Activated T-cell treated with anti-CD3 and anti-CD28 coated beads, Interleukin-2, amount 50 U/mL, for 72 hours (primary cell): Measurements from ENCODE around the gene KCNQ2. TPM values are rescaled to one million over a fixed set of nuclear protein-coding genes. Genes with fewer than 3 reads are reported as not detected.

ENCODE experiments used
- ATAC-seq, 2 donors: fragments of 150-1000 bp; cut with Tn5 transposase; replicated peaks in 1 of 2; 2 replicates each; pipeline ENCODE4 v1.10.0; 2021; ENCODE audit warnings: moderate library complexity in 2 of 2, mild to moderate bottlenecking in 1 of 2
- DNase-seq, 2 donors: peaks; one replicate each; pipeline ENCODE4 v3.0.0; 2021 to 2022; ENCODE audit warnings: mixed read lengths in 1 of 2
- H3K27ac Mint-ChIP-seq: one replicate; pipeline ENCODE4 v1.8.0; 2022; ENCODE audit warnings: mild to moderate bottlenecking, moderate library complexity, mixed read lengths
- H3K27me3 Mint-ChIP-seq: one replicate; pipeline ENCODE4 v1.8.0; 2022; ENCODE audit warnings: low read depth, mixed read lengths
- H3K36me3 Mint-ChIP-seq, 2 donors: one replicate each; pipeline ENCODE4 v1.8.0; 2022; ENCODE audit warnings: mixed read lengths in 2 of 2, mild to moderate bottlenecking in 1 of 2; ENCODE audit not compliant: insufficient read depth in 2 of 2
- H3K4me1 Mint-ChIP-seq: one replicate; pipeline ENCODE4 v1.8.0; 2022; ENCODE audit warnings: low read depth, mixed read lengths
- H3K4me3 Mint-ChIP-seq, 2 donors: one replicate each; pipeline ENCODE4 v1.8.0; 2022; ENCODE audit warnings: mild to moderate bottlenecking in 2 of 2, mixed read lengths in 2 of 2, moderate library complexity in 2 of 2
- H3K9me3 Mint-ChIP-seq, 2 donors: one replicate each; pipeline ENCODE4 v1.8.0; 2022; ENCODE audit warnings: mixed read lengths in 2 of 2
- total RNA-seq, 2 donors: library from RNA; stranded (reverse); gene quantifications; one replicate each; pipeline ENCODE4 v1.2.3, GENCODE V29; 2022

Gene KCNQ2
- total RNA-seq, 2 donors from 2014 or later = 0.44 to 0.65 TPM

DNA sequence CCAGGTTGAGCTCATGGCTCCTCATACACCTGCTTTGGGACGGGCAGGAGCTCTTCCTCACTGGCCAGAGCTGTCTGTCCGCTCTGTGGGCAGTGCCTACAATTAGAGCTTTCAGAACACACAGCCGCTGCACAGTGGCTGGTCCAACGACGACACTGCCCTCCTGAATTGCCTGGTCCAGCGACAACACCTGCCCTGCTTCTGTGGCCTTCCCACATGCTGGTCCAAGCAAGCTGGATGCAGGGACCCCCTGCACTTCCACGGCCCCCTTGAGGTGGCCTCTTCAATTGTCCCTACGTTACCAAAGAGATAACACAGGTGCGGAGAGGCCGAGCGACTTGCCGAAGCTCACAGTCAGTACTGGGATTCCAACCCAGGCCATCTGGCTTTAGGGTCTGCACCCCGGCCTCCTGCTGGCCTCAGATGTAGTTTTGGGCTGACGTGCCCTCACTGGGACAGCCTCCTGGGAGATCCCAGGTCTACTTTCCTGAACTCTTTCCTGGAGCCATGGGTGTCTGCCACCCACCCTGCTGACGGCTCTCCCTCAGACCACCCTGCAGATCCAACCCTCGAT is 109.9 kb downstream of the KCNQ2 start:
- no peaks in the 10 kb centered on the region for H3K9me3 Mint-ChIP-seq
- no peak overlapping the region for H3K27ac Mint-ChIP-seq
- DNase-seq (no peak), ATAC-seq (no peak)
- peaks cover 11% of the 10 kb centered on the region for H3K27me3 Mint-ChIP-seq
- H3K4me3 Mint-ChIP-seq = peak overlapping the region in 1 of 2 donors; percentile 36
- peaks cover 6% of the 10 kb centered on the region for H3K4me1 Mint-ChIP-seq
- H3K36me3 Mint-ChIP-seq = no peaks in the 10 kb centered on the region

- H3K36me3 Mint-ChIP-seq = no peaks in the 10 kb centered on the region
- peak overlapping the region in 1 of 2 donors; percentile 36 for H3K4me3 Mint-ChIP-seq
- H3K4me1 Mint-ChIP-seq = peaks cover 6% of the 10 kb centered on the region
- no peak for DNase-seq
- no peaks in the 10 kb centered on the region for H3K9me3 Mint-ChIP-seq
- peaks cover 11% of the 10 kb centered on the region for H3K27me3 Mint-ChIP-seq
- H3K27ac Mint-ChIP-seq = no peak overlapping the region
- ATAC-seq = peak in 1 of 2 donors; percentile 13
Measured at GRCh38 chr20:63361519-63362435, 110.7 kb downstream of the KCNQ2 start.

DNA sequence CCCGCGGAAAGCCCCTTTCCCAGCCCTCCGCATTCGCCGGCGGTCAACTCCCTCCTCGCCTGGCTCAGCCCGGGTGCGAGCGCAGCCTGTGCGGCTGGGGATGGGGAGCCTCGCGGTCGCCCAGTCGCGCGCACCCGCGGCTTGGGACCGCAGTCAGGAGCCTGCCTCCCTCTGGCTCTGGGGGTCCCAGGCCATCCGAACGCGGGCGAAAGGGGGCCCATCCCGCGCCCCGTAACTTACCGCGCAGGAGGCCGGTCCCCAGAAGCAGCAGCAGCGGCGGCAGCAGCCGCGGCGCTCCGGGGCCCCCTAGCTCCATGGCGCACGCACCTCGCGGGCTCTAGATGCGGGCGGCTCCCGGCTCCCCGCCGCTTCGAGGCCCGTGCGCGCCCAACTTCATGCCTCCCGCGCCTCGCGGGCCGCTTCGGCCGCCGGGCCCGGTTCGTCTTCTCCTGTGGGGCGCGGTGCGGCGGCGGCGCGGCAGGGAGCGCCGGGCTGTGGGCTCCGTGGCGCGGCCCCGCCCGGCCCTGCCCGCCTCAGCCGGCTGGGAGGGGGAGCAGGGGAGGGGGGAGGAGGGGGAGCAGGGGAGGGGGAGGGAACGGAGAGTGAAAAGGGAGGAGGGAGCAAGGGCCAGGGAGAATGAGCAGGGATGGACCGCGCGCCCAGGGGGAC is 111.5 kb downstream of the KCNQ2 start, which contains the start of gene CHRNA4:
CHRNA4 (minus strand) TSS at position 500 of the 669 bp plus-strand sequence; CDS start at position 316, 184 bp downstream.
- peaks cover 6% of the 10 kb centered on the region for H3K4me1 Mint-ChIP-seq
- DNase-seq (no peak), ATAC-seq (no peak)

DNA sequence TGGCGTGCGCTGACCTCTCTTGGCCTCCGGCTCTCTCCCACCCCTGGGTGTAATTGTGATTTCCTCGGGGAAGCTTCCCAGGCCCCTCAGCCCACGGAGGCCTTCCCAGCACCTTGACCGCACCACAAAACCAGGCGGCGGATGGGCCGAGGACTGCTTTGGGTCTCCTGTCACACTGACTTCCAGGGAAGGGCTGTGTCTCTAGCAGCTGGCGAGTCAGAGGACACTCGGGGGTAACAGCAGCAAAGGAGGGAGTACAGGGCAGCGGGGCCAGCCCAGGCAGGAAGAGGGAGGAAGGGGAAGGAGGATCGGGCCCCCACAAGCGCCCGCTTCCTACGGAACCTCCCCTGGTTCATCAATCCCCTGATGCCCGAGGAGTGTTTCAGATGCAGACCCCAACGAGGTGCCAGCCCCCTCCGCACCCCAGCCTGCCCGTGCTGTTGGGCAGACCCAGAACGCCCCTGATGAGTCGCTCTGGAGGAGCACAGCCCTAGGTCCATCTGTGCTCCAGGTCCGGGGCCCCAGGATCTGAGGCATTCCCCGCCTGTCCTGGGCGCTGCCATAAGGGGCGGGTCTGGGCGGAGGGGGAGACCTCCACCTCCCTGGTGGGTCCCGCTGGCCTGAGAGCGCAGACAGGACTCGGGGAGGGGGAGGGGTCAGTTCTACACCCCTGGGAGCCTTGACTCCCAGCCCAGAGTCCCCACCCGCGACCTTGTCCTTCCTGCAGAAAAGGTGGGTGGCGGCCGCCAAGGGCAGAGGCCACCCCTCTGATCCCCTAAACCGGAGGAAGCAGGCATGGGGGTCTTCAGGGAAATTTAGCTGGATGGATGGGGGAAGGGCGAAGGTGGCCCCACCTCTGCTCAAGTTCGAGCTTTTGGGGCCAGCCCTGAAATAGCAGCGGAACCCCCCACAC is 112.3 kb downstream of the KCNQ2 start:
- DNase-seq (no peak), ATAC-seq (no peak)
- H3K4me3 Mint-ChIP-seq = no peak overlapping the region
- no peak overlapping the region for H3K27ac Mint-ChIP-seq
- H3K27me3 Mint-ChIP-seq = peaks cover 11% of the 10 kb centered on the region
- H3K36me3 Mint-ChIP-seq = no peaks in the 10 kb centered on the region
- peaks cover 6% of the 10 kb centered on the region for H3K4me1 Mint-ChIP-seq
- H3K9me3 Mint-ChIP-seq = no peaks in the 10 kb centered on the region

More for the DNA sequence above, 111.5 kb downstream of the KCNQ2 start, which contains the start of gene CHRNA4:
- peaks cover 11% of the 10 kb centered on the region for H3K27me3 Mint-ChIP-seq
- H3K9me3 Mint-ChIP-seq = no peaks in the 10 kb centered on the region
- no peak within 1 kb of the TSS for H3K4me3 Mint-ChIP-seq
- H3K36me3 Mint-ChIP-seq = no peaks in the 10 kb centered on the region
- H3K27ac Mint-ChIP-seq = no peak within 1 kb of the TSS

GRCh38 chr20:63359164-63359934 is 113.1 kb downstream of the KCNQ2 start:
- Mint-ChIP-seq H3K9me3 (no peaks in the 10 kb centered on the region), H3K4me1 (peaks cover 6% of the 10 kb centered on the region), H3K36me3 (no peaks in the 10 kb centered on the region), H3K27ac (no peak overlapping the region), H3K4me3 (no peak overlapping the region), H3K27me3 (peaks cover 11% of the 10 kb centered on the region)
- DNase-seq = no peak
- no peak for ATAC-seq

- ATAC-seq (no peak), DNase-seq (no peak)
- no peaks in the 10 kb centered on the region for H3K36me3 Mint-ChIP-seq
- H3K27me3 Mint-ChIP-seq = peaks cover 11% of the 10 kb centered on the region
- H3K4me1 Mint-ChIP-seq = peaks cover 6% of the 10 kb centered on the region
- H3K4me3 Mint-ChIP-seq = no peak overlapping the region
- H3K9me3 Mint-ChIP-seq = no peaks in the 10 kb centered on the region
- no peak overlapping the region for H3K27ac Mint-ChIP-seq
Measured at GRCh38 chr20:63357921-63358905, 114.2 kb downstream of the KCNQ2 start.

DNA sequence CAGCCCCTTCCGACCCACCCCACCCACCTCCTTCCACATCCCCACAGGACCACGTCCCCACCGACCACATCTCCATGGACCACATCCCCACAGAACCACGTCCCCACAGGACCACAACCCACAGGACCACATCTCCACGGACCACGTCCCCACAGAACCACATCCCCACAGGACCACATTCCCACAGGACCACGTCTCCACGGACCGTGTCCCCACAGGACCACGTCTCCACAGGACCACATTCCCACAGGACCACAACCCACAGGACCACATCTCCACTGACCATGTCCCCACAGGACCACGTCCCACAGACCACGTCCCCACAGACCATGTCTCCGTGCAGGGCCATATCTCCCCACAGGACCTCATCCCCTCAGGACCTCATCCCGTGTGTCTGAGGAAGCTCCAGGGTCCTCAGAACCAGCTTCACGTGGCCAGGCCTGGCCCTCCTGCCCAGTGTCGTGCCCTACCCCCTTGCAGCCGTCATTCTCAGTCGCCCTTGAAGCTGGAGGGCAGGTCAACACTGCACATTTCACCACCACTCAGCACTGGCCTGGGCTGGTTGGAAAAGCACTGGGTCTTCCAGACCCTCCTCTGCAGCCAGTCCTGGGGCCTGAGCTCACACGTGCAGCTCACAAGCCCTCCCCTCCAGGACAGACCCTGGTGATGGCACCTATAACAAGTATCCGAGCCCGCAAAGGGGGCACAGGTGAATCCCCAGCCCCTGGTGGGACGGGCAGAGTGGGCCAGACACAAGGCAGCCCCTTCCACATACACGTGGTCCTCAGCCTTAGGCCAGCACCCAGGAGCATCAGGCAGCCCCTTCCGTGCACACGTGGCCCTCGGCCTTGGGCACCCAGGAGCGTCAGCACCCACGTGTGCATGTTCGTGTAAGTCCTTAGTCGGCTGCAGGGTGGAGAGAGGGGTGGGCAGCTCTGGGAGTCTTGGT is 115.2 kb downstream of the KCNQ2 start:
- DNase-seq (no peak), ATAC-seq (no peak)
- peaks cover under 1% of the 10 kb centered on the region for H3K4me1 Mint-ChIP-seq
- H3K27ac Mint-ChIP-seq = no peak overlapping the region
- H3K4me3 Mint-ChIP-seq = no peak overlapping the region
- peaks cover 2% of the 10 kb centered on the region for H3K27me3 Mint-ChIP-seq
- H3K9me3 Mint-ChIP-seq = no peaks in the 10 kb centered on the region
- no peaks in the 10 kb centered on the region for H3K36me3 Mint-ChIP-seq

GRCh38 chr20:63356511-63356910 is 115.9 kb downstream of the KCNQ2 start:
- DNase-seq (no peak), ATAC-seq (no peak)
- Mint-ChIP-seq H3K4me3 (no peak overlapping the region), H3K36me3 (no peaks in the 10 kb centered on the region), H3K27ac (no peak overlapping the region), H3K27me3 (no peaks in the 10 kb centered on the region), H3K9me3 (no peaks in the 10 kb centered on the region), H3K4me1 (no peaks in the 10 kb centered on the region)

DNA sequence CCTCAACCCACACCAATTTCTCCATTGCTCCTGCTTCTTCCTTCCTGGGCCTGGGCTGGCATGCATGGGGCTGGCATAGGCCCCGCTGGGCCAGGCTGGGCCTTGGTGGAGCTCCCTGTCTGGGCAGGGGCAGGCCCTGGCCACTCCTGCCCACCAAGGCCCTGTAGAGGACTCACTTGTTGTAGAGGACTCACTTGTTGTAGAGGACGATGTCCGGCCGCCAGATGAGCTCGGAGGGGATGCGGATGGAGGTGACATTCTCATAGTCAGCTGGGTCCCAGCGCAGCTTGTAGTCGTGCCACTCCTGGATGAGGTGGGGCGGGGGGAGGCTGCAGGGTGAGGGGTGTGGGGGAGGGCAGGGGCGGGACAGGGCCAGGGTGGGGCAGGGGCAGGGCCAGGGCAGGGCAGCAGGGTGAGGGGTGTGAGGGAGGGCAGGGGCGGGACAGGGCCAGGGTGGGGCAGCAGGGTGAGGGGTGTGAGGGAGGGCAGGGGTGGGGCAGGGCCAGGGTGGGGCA is 116.6 kb downstream of the KCNQ2 start:
- H3K4me3 Mint-ChIP-seq = no peak overlapping the region
- peaks cover 0 to 3% of the 10 kb centered on the region in 2 donors for H3K9me3 Mint-ChIP-seq
- no peak for ATAC-seq
- H3K4me1 Mint-ChIP-seq = no peaks in the 10 kb centered on the region
- no peaks in the 10 kb centered on the region for H3K27me3 Mint-ChIP-seq
- DNase-seq = no peak
- H3K36me3 Mint-ChIP-seq = no peaks in the 10 kb centered on the region
- H3K27ac Mint-ChIP-seq = no peak overlapping the region

DNA sequence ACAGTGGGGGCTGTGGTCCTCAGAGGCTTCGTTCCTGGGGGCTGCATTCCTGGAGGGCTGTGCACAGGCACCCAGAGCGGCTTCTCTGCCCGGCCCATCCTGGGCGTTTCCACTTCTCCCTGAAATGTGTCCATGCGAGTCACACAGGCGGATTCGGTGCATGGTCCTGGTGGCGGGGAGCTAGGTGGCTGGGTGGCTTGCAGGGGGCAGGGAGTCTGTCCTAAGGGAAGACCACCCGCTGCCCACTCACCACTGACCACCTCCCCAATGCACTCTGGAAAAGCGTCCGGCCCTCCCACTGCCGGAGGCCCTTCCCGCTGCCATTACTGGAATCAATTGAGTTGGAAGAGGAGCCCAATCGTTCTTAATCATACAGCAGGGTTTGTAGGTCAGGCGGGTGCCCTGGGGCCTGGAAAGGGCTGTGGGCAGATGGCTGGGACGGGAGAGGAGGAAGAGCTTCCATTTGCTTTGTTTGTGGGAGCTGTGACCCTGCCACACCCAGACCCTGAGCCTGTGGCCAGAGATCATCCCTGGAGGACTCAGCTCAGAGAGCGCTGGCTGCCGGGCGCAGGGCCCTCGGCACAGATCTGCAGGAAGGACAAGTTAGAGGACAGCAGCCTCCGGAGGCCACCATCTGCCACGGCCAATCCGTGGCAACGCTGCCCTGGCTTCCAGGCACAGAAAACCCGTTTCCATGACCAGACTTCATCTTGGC is 117.7 kb downstream of the KCNQ2 start:
- Mint-ChIP-seq H3K27me3 (no peaks in the 10 kb centered on the region), H3K27ac (no peak overlapping the region), H3K4me3 (no peak overlapping the region), H3K4me1 (no peaks in the 10 kb centered on the region), H3K9me3 (peaks cover 2 to 6% of the 10 kb centered on the region in 2 donors), H3K36me3 (peaks cover 0 to 3% of the 10 kb centered on the region in 2 donors)
- ATAC-seq = no peak
- DNase-seq = no peak
